GM12874 (cell line): ENCODE data around the gene NTSR1.

ENCODE experiments used
- TF ChIP-seq, protein P1 (sequence below): IDR thresholded peaks from 2 replicates; pipeline ENCODE4 v1.5.1; 2011; ENCODE audit warnings: low read depth, mild to moderate bottlenecking, control low read depth, low read length, moderate library complexity; ENCODE audit not compliant: insufficient read depth

NTSR1 gene

DNA sequence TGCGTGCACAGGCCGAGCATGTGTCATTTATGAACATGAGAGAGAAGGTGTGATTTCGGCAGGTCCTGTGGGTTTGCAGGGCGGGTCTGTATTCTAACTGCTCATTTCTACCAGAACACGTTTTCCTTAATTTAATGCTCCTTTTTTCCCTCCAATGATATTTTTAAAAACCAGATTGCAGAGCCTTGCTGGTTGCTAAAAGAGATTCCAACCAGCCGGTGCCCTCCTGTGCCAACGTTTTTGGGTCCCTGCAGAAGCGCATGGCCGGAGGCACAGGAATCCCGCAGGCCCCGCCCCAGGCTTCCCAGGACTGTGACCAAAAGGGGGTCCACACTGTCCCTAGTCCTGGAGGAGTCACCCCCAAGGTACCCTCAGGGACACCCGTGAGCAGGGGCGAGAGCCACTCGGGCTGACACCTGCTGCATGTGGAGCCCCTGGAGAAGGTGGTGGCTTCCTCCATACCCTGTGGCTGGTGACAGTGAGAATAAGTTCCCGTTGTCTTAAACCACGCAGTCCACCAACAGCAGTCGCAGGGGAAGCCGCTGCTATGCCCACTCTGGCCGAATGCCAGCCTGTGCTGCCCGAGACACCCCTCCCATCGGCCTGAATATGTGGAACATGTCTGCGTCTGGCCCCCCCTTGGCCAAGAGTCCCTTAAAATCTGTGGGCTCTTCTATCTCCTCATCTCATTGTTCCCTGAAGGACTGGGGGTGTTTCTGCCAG is 15.7 kb upstream of the NTSR1 start:
- TF ChIP-seq, protein P1, sequence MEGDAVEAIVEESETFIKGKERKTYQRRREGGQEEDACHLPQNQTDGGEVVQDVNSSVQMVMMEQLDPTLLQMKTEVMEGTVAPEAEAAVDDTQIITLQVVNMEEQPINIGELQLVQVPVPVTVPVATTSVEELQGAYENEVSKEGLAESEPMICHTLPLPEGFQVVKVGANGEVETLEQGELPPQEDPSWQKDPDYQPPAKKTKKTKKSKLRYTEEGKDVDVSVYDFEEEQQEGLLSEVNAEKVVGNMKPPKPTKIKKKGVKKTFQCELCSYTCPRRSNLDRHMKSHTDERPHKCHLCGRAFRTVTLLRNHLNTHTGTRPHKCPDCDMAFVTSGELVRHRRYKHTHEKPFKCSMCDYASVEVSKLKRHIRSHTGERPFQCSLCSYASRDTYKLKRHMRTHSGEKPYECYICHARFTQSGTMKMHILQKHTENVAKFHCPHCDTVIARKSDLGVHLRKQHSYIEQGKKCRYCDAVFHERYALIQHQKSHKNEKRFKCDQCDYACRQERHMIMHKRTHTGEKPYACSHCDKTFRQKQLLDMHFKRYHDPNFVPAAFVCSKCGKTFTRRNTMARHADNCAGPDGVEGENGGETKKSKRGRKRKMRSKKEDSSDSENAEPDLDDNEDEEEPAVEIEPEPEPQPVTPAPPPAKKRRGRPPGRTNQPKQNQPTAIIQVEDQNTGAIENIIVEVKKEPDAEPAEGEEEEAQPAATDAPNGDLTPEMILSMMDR, result no peak

DNA sequence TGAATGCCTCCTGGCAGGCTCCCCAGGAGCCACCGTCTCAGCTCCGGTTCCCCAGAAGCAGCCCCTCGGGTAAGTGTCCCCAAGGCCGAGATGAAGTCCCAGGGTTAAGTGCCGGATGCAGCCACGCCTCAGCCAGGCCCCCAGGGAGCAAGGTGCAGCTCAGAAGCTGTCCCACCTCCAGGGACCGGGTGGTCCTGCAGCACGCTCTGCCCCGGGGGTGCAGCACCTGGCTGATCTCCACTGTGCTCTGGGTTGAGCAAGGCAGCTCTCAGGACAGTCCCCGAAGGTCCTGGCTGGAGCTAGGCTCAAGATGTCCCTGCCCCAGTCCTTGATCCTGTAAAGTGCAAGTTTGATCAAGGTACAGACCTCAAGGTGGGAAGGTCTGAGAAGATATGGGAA is 15.1 kb upstream of the NTSR1 start:
- TF ChIP-seq, protein P1, result no peak

DNA sequence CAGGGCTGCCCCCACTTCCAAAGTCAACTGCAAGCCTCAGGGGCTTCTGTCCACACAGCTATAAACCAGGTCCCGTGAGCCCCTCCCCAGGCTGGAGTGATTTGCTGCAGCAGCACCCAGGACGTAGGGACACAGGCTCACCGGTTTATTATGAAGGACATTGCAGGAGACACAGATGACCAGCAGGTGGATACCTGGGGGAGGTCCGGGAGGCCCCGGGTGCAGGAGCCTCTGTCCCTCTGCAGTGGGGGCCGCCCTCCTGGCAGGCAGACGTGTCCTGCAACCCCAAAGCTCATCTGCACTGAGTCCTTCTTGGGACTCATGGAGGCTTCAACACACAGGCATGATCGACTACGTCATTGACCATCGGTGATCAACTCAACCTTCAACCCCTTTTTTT is 14.5 kb upstream of the NTSR1 start:
- TF ChIP-seq, protein P1, result no peak

DNA sequence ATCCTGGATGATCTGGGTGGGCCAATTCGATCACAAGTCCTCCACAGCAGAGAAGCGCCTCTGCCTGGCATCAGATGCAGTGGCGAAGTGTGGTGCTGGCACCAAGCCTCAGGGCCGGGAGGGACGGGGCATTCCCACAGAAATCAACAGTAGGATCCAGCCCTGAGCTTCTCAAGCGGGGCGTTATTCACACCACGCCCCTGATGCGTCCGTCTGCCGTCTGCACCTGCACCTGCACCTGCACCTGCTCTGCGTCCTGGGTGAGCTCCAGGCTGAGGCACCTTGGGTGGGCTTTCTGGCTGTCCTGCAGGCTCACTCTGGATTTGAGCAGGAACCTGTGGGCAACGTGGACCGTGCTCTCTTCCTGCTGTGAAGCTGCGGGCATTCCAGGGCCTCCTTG is 13.8 kb upstream of the NTSR1 start:
- TF ChIP-seq, protein P1, result no peak

DNA sequence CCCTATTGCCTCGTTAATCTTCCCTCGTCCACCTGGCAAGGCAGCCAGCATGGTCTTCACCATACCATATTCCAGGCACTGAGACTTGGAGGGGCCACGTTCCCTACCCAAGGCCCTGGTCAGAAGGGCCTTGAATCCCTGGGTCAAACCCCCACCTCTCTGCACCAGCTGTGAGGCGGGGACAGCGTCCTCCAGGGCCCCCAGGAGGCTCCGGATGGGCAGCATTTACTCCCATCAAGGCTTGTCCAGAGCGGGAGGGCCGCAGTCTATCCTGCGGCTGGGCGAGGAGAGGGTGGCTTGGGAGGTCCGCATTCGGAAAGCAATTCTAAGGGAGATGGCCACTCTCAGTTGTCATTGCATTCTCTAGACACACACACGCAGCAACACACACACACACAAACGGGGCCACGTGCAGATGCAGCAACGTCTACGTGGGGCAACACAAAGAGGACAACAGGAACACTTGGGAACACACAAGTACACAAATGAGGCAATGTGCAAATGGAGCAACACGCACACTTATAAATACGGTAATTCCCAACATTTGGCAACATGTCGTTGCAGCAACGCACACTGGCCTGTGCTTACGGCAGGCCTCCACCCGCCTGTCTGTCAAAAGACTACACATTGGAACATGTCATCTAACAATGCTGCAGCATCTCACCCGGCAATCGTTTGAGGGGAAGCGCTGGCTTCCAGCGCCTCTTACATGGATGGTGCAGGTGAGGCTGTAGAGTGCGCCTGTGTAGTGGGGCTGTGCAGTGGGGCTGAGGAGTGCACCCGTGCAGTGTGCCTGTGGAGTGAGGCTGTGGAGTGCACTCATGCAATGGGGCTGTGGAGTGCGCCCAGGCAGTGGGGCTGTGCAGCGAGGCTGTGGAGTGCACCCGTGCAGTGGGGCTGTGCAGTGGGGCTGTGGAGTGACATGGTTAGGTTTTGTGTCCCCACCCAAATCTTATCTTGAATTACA is 12.9 kb upstream of the NTSR1 start:
- TF ChIP-seq, protein P1, result no peak

DNA sequence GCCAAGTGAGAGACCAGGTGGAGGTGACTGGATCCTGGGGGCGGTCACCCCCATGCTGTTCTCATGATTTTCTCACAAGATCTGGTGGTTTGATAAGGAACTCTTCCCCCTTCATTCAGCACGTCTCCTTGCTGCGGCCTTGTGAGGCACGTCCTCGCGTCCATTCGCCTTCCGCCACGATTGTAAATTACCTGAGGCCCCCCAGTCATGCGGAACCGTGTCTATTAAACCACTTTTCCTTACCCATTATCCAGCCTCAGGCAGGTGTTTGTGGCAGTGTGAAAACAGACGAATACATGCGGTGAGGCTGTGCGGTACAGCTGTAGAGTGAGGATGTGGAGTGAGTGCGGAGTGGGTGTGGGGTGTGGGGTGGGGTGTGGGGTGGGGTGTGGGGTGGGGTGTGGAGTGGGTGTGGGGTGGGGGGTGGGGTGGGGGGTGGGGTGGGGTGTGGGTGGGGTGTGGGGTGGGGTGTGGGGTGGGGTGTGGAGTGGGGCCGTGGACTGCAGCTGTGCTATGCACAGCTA is 12.1 kb upstream of the NTSR1 start:
- TF ChIP-seq, protein P1, result no peak

DNA sequence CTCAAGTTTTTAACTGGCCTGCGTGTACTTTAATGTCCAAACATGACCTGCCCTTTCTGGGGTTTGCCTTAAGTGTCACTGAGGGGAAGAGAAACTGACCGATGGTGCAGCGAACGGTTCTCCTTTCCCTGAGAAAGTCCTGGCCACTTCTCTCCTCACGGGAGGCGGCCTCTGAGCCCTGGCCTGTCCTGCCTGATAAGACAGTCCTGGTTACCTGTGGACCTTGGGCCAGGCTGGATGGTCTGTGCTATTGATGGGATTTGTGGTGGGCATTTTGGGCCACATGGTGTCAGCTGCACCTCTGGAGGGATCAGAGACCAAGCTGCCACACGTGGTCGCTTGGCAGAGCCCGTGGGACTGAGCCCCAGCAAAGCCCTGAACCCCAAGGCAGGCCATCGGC is 11.6 kb upstream of the NTSR1 start:
- TF ChIP-seq, protein P1, result no peak
